OCI-LY7 (cell line): ENCODE data around the gene LPCAT1. TPM values are rescaled to one million over a fixed set of nuclear protein-coding genes. Genes with fewer than 3 reads are reported as not detected.

ENCODE experiments used
- BruUV-seq: library from RNA; stranded (reverse); fragments of 400-500 nt; replicated peaks from 2 replicates; lab custom pipeline; 2021; lab: Mats Ljungman, UMichigan
- CTCF ChIA-PET: fragments of 300-600 bp; sonication (Branson Sonifier 250); formaldehyde crosslinking; loops from one replicate; lab custom pipeline; 2022; ENCODE audit warnings: antibody characterized with exemption; ENCODE audit not compliant: unreplicated experiment; lab: Charles Lee
- POLR2A ChIA-PET: fragments of 300-600 bp; sonication (Branson Sonifier 250); formaldehyde crosslinking; loops from one replicate; lab custom pipeline; 2022; ENCODE audit warnings: antibody characterized with exemption; lab: Charles Lee
- DNase-seq: peaks from one replicate; pipeline ENCODE4 v3.0.0-alpha.2; 2015; ENCODE audit warnings: low spot score
- H2AFZ ChIP-seq: fragments of 200-600 bp; sonication (generic), shearing (Covaris generic); 2 replicates; pipeline ENCODE4 v1.6.1; 2014; ENCODE audit warnings: mild to moderate bottlenecking, antibody characterized with exemption, low read length, moderate library complexity
- H3K27ac ChIP-seq: fragments of 200-600 bp; sonication (generic); 2 replicates; pipeline ENCODE4 v1.5.1; 2014; ENCODE audit warnings: mixed run types, low read depth, mild to moderate bottlenecking, moderate library complexity, low read length, inconsistent platforms; ENCODE audit not compliant: poor library complexity, severe bottlenecking
- H3K36me3 ChIP-seq: fragments of 200-600 bp; sonication (generic); 2 replicates; pipeline ENCODE4 v1.6.1; 2014; ENCODE audit warnings: mild to moderate bottlenecking, antibody characterized with exemption, low read length, moderate library complexity, mixed read lengths; ENCODE audit not compliant: insufficient read depth
- H3K4me1 ChIP-seq: fragments of 200-600 bp; sonication (generic); 2 replicates; pipeline ENCODE4 v1.5.1; 2014; ENCODE audit warnings: mild to moderate bottlenecking, low read length; ENCODE audit not compliant: insufficient read depth, poor library complexity, severe bottlenecking
- H3K4me2 ChIP-seq: fragments of 200-600 bp; sonication (generic); 2 replicates; pipeline ENCODE4 v1.6.1; 2014; ENCODE audit warnings: mild to moderate bottlenecking, low read length
- H3K4me3 ChIP-seq: fragments of 200-600 bp; sonication (generic); 2 replicates; pipeline ENCODE4 v1.5.1; 2014; ENCODE audit warnings: mild to moderate bottlenecking, low read depth, low read length; ENCODE audit not compliant: poor library complexity, severe bottlenecking
- H3K79me2 ChIP-seq: fragments of 200-600 bp; sonication (generic); 2 replicates; pipeline ENCODE4 v1.6.1; 2016; ENCODE audit warnings: low read depth, mild to moderate bottlenecking, low read length, moderate library complexity, mixed read lengths; ENCODE audit not compliant: insufficient read depth
- H3K9me2 ChIP-seq: fragments of 200-600 bp; sonication (generic); 2 replicates; pipeline ENCODE4 v1.6.1; 2016; ENCODE audit warnings: mild to moderate bottlenecking, low read length, mixed read lengths; ENCODE audit not compliant: insufficient read depth
- H3K9me3 ChIP-seq: fragments of 200-600 bp; sonication (generic); 2 replicates; pipeline ENCODE4 v1.6.1; 2014; ENCODE audit warnings: mild to moderate bottlenecking, mixed run types, low read length, mixed read lengths
- H4K20me1 ChIP-seq: fragments of 200-600 bp; sonication (generic); 2 replicates; pipeline ENCODE4 v1.6.1; 2014; ENCODE audit warnings: mild to moderate bottlenecking, antibody characterized with exemption, low read length, moderate library complexity, mixed read lengths; ENCODE audit not compliant: insufficient read depth
- CTCF ChIP-seq: fragments of 200-600 bp; sonication (generic); conservative IDR thresholded peaks from 2 replicates; pipeline ENCODE4 v1.5.1; 2014; ENCODE audit warnings: mild to moderate bottlenecking, antibody characterized with exemption, low read length, moderate library complexity, mixed read lengths
- EZH2phosphoT487 ChIP-seq: fragments of 200-600 bp; sonication (generic); IDR thresholded peaks from 2 replicates; pipeline ENCODE4 v1.6.1; 2018; ENCODE audit warnings: low read depth, borderline replicate concordance, mild to moderate bottlenecking, mixed run types, antibody characterized with exemption, low read length, moderate library complexity, mixed read lengths
- intact Hi-C: fragments of 100-400 bp; cut with micrococcal nuclease; formaldehyde crosslinking; loops from one replicate; pipeline ENCODE4 v1.10.0; 2022; ENCODE audit not compliant: unreplicated experiment
- total RNA-seq, 2 experiments: library from RNA; depleted of rRNA in 1 of 2; stranded (reverse); fragments of >200 nt in 1 of 2; shearing (Covaris generic) in 1 of 2; gene quantifications; 2 replicates each; pipeline ENCODE4 v1.2.3, GENCODE V29; 2014 to 2022

Gene LPCAT1
- total RNA-seq, 2 experiments from 2014 or later = 47.7 to 63.6 TPM

- Histone ChIP-seq H2AFZ (no peak overlapping the region), H3K79me2 (no peaks in the 10 kb centered on the region), H3K4me2 (no peak overlapping the region), H3K36me3 (no peaks in the 10 kb centered on the region), H3K9me2 (no peaks in the 10 kb centered on the region), H3K27ac (no peak overlapping the region), H4K20me1 (no peaks in the 10 kb centered on the region), H3K9me3 (no peaks in the 10 kb centered on the region), H3K4me1 (no peaks in the 10 kb centered on the region), H3K4me3 (no peak overlapping the region)
- CTCF ChIA-PET = interaction anchor here (1.3 kb wide), 1 partner anchor 11 kb away, joined by 4 read pairs; no protein-coding TSS in a partner anchor
- no TSS peak for BruUV-seq
- TF ChIP-seq EZH2phosphoT487 = no peak
- TF ChIP-seq CTCF = no peak
- POLR2A ChIA-PET = no interaction called here
- DNase-seq = no peak
- intact Hi-C loops = no loop called here
Measured at GRCh38 chr5:1549475-1550030, 25.8 kb upstream of the LPCAT1 start.

DNA sequence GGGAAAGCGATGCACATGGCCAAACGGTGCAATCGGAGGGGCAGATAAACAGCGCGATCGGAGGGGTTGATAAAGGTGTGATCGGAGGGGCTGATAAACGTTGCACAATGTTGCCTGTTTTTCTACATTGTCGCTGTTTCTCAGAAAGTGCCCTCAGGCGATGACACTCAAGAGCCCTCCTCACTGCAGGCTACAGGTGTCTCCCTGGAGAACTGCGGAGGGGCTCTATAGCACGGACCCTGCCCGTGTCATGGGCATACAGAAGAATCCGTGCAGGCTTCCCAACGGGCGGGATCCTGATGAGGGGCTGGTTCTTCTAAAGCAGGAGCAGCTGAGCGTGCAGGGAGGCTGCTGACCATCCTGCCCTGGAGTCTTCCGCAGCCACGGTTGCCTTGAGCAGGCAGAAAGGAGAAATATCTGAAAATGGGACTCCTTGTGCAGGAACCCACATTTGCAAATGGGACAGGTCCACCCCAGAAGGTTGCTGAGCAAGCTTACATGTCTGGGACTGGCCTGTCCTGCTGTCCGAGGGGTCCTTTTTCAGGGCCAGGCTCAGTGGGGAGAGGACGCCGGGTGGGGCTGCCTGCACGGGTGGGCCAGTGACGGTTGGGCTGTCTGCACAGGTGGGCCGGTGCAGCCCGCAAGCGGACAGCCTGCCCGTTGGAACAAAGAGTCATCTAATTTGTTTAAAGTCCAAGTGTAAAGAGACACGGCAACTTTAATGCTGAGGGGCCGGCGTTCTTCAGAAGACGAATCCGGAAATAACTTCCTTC is 25.1 kb upstream of the LPCAT1 start:
- H3K9me3 ChIP-seq = no peaks in the 10 kb centered on the region
- no peaks in the 10 kb centered on the region for H3K36me3 ChIP-seq
- ChIA-PET CTCF (interaction anchor here (1.3 kb wide), 1 partner anchor 11 kb away, joined by 4 read pairs; no protein-coding TSS in a partner anchor), POLR2A (no interaction called here)
- no peaks in the 10 kb centered on the region for H4K20me1 ChIP-seq
- intact Hi-C loops = no loop called here
- H3K79me2 ChIP-seq = no peaks in the 10 kb centered on the region
- no peaks in the 10 kb centered on the region for H3K9me2 ChIP-seq
- H2AFZ ChIP-seq = no peak overlapping the region
- H3K4me2 ChIP-seq = no peak overlapping the region
- TF ChIP-seq CTCF (no peak), EZH2phosphoT487 (no peak)
- no peak overlapping the region for H3K27ac ChIP-seq
- no peak for DNase-seq
- no peak overlapping the region for H3K4me3 ChIP-seq
- no peaks in the 10 kb centered on the region for H3K4me1 ChIP-seq
- BruUV-seq = no TSS peak

GRCh38 chr5:1547655-1548054 is 23.9 kb upstream of the LPCAT1 start:
- CTCF ChIA-PET = no interaction called here
- Histone ChIP-seq H3K36me3 (no peaks in the 10 kb centered on the region), H3K4me3 (no peak overlapping the region), H4K20me1 (no peaks in the 10 kb centered on the region), H3K4me1 (no peaks in the 10 kb centered on the region), H3K9me2 (no peaks in the 10 kb centered on the region), H3K27ac (no peak overlapping the region), H3K79me2 (no peaks in the 10 kb centered on the region), H3K9me3 (no peaks in the 10 kb centered on the region), H2AFZ (no peak overlapping the region), H3K4me2 (no peak overlapping the region)
- intact Hi-C loops = no loop called here
- POLR2A ChIA-PET = interaction anchor here (0.6 kb wide), 1 partner anchor 31 kb away, joined by 5 read pairs; no protein-coding TSS in a partner anchor
- TF ChIP-seq EZH2phosphoT487 (no peak), CTCF (no peak)
- BruUV-seq = no TSS peak
- DNase-seq = no peak
